Measurements from ENCODE around the gene TMC8.

TMC8 gene

DNA sequence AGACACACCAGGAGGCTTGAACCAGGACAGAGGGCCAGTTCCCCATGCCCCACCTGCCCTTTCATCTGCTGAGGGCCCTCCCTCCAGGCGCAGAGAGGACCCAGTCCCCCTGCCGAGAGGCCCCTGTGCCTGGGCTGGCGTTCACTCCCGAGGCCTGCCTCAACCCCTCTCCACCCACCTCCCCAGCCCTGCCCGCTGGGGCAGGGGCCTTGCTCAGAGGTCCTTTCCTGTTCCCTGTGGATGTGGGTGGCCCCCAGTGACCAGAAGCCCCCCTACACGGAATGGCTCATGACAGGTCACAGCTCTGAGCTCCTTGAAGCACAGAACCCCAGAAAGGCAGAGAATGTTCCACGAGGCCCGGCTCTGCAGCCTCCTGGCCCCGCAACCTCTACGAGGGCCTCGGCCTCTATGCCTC, 8.8 kb upstream of the TMC8 start:
- no peak overlapping the region for H3K27ac Mint-ChIP-seq
- H3K36me3 Mint-ChIP-seq (ENCODE audit: low read depth), result peaks cover 12% of the 10 kb centered on the region
- H3K27me3 Mint-ChIP-seq (ENCODE audit: low read depth), result no peaks in the 10 kb centered on the region
- no peak overlapping the region for H3K4me3 Mint-ChIP-seq
- no peaks in the 10 kb centered on the region for H3K9me3 Mint-ChIP-seq
- peaks cover 10% of the 10 kb centered on the region for H3K4me1 Mint-ChIP-seq
- no peak for TF ChIP-seq CTCF (IDR thresholded peaks at IDR 0.05; ENCODE audit: unreplicated experiment in 3 of 3)

- Mint-ChIP-seq H3K36me3 (ENCODE audit: low read depth) (peaks cover 12% of the 10 kb centered on the region), H3K27me3 (ENCODE audit: low read depth) (no peaks in the 10 kb centered on the region), H3K9me3 (no peaks in the 10 kb centered on the region), H3K27ac (no peak overlapping the region), H3K4me1 (peaks cover 15% of the 10 kb centered on the region), H3K4me3 (no peak overlapping the region)
- no peak for TF ChIP-seq CTCF (IDR thresholded peaks at IDR 0.05; ENCODE audit: unreplicated experiment in 3 of 3)
Measured at GRCh38 chr17:78122216-78122930, 8.2 kb upstream of the TMC8 start.

DNA sequence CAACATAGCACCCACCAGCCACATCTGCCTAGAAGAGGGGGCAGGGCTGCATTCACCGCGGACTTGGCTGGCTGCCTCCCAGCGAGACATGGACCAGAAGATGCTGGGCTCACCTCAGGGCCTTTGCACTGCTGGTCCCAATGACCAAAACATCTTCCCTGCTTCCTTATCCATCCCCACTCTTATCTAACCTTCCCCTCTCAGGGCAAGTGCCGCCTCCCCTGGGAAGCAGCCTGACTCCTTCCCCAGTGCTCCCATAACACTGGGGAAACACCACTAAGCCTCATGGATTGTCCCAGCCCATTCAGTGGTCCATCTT, 7.7 kb upstream of the TMC8 start:
- Mint-ChIP-seq H3K4me1 (peaks cover 15% of the 10 kb centered on the region), H3K27ac (no peak overlapping the region), H3K9me3 (no peaks in the 10 kb centered on the region), H3K27me3 (ENCODE audit: low read depth) (no peaks in the 10 kb centered on the region), H3K36me3 (ENCODE audit: low read depth) (peaks cover 12% of the 10 kb centered on the region), H3K4me3 (no peak overlapping the region)
- TF ChIP-seq CTCF (IDR thresholded peaks at IDR 0.05; ENCODE audit: unreplicated experiment in 3 of 3), result no peak

- TF ChIP-seq CTCF (IDR thresholded peaks at IDR 0.05; ENCODE audit: unreplicated experiment in 3 of 3), result no peak
- no peaks in the 10 kb centered on the region for H3K9me3 Mint-ChIP-seq
- no peaks in the 10 kb centered on the region for H3K27me3 Mint-ChIP-seq (ENCODE audit: low read depth)
- H3K4me3 Mint-ChIP-seq, result peak overlapping the region in 2 of 3 experiments; percentile 8 to 44
- peaks cover 15% of the 10 kb centered on the region for H3K4me1 Mint-ChIP-seq
- H3K36me3 Mint-ChIP-seq (ENCODE audit: low read depth), result peaks cover 12% of the 10 kb centered on the region
- no peak overlapping the region for H3K27ac Mint-ChIP-seq
Measured at GRCh38 chr17:78123258-78123929, 7.2 kb upstream of the TMC8 start.

GRCh38 chr17:78124081-78124835, 6.3 kb upstream of the TMC8 start:
- no peak for TF ChIP-seq CTCF (IDR thresholded peaks at IDR 0.05; ENCODE audit: unreplicated experiment in 3 of 3)
- Mint-ChIP-seq H3K36me3 (ENCODE audit: low read depth) (peaks cover 12% of the 10 kb centered on the region), H3K27me3 (ENCODE audit: low read depth) (no peaks in the 10 kb centered on the region), H3K4me1 (peaks cover 22% of the 10 kb centered on the region), H3K27ac (no peak overlapping the region), H3K9me3 (no peaks in the 10 kb centered on the region), H3K4me3 (no peak overlapping the region)
